Esophagus muscularis mucosa (tissue), 3 donors: Measurements from ENCODE around the gene MEGF6.

Experiments
- CTCF ChIP-seq, 3 experiments: fragments of 200-600 bp in 2 of 3; fragments of 450-650 bp in 1 of 3; sonication (generic) in 2 of 3; IDR thresholded peaks; one replicate each; pipeline ENCODE4 v1.5.1; 2017 to 2019; ENCODE audit warnings: antibody characterized with exemption in 3 of 3, mild to moderate bottlenecking in 2 of 3, moderate library complexity in 1 of 3
- POLR2A ChIP-seq: fragments of 450-650 bp; IDR thresholded peaks from one replicate; pipeline ENCODE4 v1.6.1; 2017; ENCODE audit warnings: antibody characterized with exemption, moderate library complexity, mild to moderate bottlenecking, low read depth

- TF ChIP-seq CTCF (IDR thresholded peaks at IDR 0.05): no peak
- no peak for TF ChIP-seq POLR2A
These were observed 49.6 kb downstream of the MEGF6 start for GRCh38 chr1:3561702-3562101.
